ENCODE data around the gene NCMAP. TPM values are rescaled to one million over a fixed set of nuclear protein-coding genes. Genes with fewer than 3 reads are reported as not detected.

NCMAP gene
- total RNA-seq, 1 donor from 2014 or later, result not detected

- Mint-ChIP-seq H3K4me3 (ENCODE audit: unreplicated experiment) (no peak overlapping the region), H3K9me3 (ENCODE audit: low read depth) (no peaks in the 10 kb centered on the region), H3K4me1 (ENCODE audit: low read depth) (peaks cover 5% of the 10 kb centered on the region), H3K27ac (ENCODE audit: unreplicated experiment) (no peak overlapping the region), H3K27me3 (ENCODE audit: low read depth) (peaks cover 31% of the 10 kb centered on the region), H3K36me3 (ENCODE audit: low read depth) (no peaks in the 10 kb centered on the region)
- no peak for TF ChIP-seq CTCF (IDR thresholded peaks at IDR 0.05)
- peak; percentile 49 for DNase-seq (ENCODE audit: low spot score)
These were observed 2.0 kb upstream of the NCMAP start for GRCh38 chr1:24553931-24554330.

- Mint-ChIP-seq H3K4me3 (ENCODE audit: unreplicated experiment) (no peak overlapping the region), H3K27ac (ENCODE audit: unreplicated experiment) (no peak overlapping the region), H3K9me3 (ENCODE audit: low read depth) (no peaks in the 10 kb centered on the region), H3K4me1 (ENCODE audit: low read depth) (peaks cover 11% of the 10 kb centered on the region), H3K27me3 (ENCODE audit: low read depth) (peaks cover 28% of the 10 kb centered on the region), H3K36me3 (ENCODE audit: low read depth) (no peaks in the 10 kb centered on the region)
- TF ChIP-seq CTCF (IDR thresholded peaks at IDR 0.05), result no peak
- DNase-seq (ENCODE audit: low spot score), result peak; percentile 17
These were observed 1.2 kb upstream of the NCMAP start for GRCh38 chr1:24554714-24555113.

GRCh38 chr1:24556414-24556795, 518 bp downstream of the NCMAP start:
- DNase-seq (ENCODE audit: low spot score), result peak; percentile 52
- Mint-ChIP-seq H3K4me3 (ENCODE audit: unreplicated experiment) (no peak overlapping the region), H3K27me3 (ENCODE audit: low read depth) (peaks cover 24% of the 10 kb centered on the region), H3K4me1 (ENCODE audit: low read depth) (peaks cover 11% of the 10 kb centered on the region), H3K27ac (ENCODE audit: unreplicated experiment) (no peak overlapping the region), H3K9me3 (ENCODE audit: low read depth) (no peaks in the 10 kb centered on the region), H3K36me3 (ENCODE audit: low read depth) (no peaks in the 10 kb centered on the region)
- no peak for TF ChIP-seq CTCF (IDR thresholded peaks at IDR 0.05)

- no peaks in the 10 kb centered on the region for H3K36me3 Mint-ChIP-seq (ENCODE audit: low read depth)
- H3K9me3 Mint-ChIP-seq (ENCODE audit: low read depth), result no peaks in the 10 kb centered on the region
- peaks cover 15% of the 10 kb centered on the region for H3K4me1 Mint-ChIP-seq (ENCODE audit: low read depth)
- TF ChIP-seq CTCF (IDR thresholded peaks at IDR 0.05), result no peak
- H3K27ac Mint-ChIP-seq (ENCODE audit: unreplicated experiment), result no peak overlapping the region
- peak; percentile 47 for DNase-seq (ENCODE audit: low spot score)
- peaks cover 23% of the 10 kb centered on the region for H3K27me3 Mint-ChIP-seq (ENCODE audit: low read depth)
- H3K4me3 Mint-ChIP-seq (ENCODE audit: unreplicated experiment), result no peak overlapping the region
These were observed 1.3 kb downstream of the NCMAP start for GRCh38 chr1:24557220-24557619.

- peaks cover 20% of the 10 kb centered on the region for H3K4me1 Mint-ChIP-seq (ENCODE audit: low read depth)
- no peaks in the 10 kb centered on the region for H3K36me3 Mint-ChIP-seq (ENCODE audit: low read depth)
- DNase-seq (ENCODE audit: low spot score), result no peak
- peaks cover 22% of the 10 kb centered on the region for H3K27me3 Mint-ChIP-seq (ENCODE audit: low read depth)
- no peak overlapping the region for H3K4me3 Mint-ChIP-seq (ENCODE audit: unreplicated experiment)
- no peaks in the 10 kb centered on the region for H3K9me3 Mint-ChIP-seq (ENCODE audit: low read depth)
- no peak overlapping the region for H3K27ac Mint-ChIP-seq (ENCODE audit: unreplicated experiment)
- TF ChIP-seq CTCF (IDR thresholded peaks at IDR 0.05), result no peak
These were observed 1.8 kb downstream of the NCMAP start for GRCh38 chr1:24557711-24558131.
